K562 (cell line): ENCODE results near the gene IDH2. TPM values are rescaled to one million over a fixed set of nuclear protein-coding genes. Genes with fewer than 3 reads are reported as not detected.

ENCODE experiments used
- BCL6 ChIP-seq: fragments of 250-450 bp; sonication (Bioruptor Pico); IDR thresholded peaks from 2 replicates; pipeline ENCODE4 v1.4.0; 2020
- CBFA2T2 ChIP-seq: fragments of 450-650 bp; conservative IDR thresholded peaks from 2 replicates; pipeline ENCODE4 v1.6.1; 2017; ENCODE audit warnings: mild to moderate bottlenecking
- CBX1 ChIP-seq: sonication (generic); IDR thresholded peaks from 2 replicates; pipeline ENCODE4 v1.6.1; 2016; ENCODE audit warnings: antibody characterized with exemption, low read depth, mild to moderate bottlenecking
- CBX8 ChIP-seq: fragments of 200-600 bp; sonication (generic); IDR thresholded peaks from 2 replicates; pipeline ENCODE4 v1.6.1; 2012; ENCODE audit warnings: borderline replicate concordance, mixed run types, low read depth, mild to moderate bottlenecking, moderate library complexity, mixed read lengths, low read length, control low read depth, inconsistent platforms; ENCODE audit not compliant: poor library complexity, severe bottlenecking; ENCODE audit errors: extremely low read depth
- CCNT2 ChIP-seq: IDR thresholded peaks from 2 replicates; pipeline ENCODE4 v1.6.1; 2011; ENCODE audit warnings: borderline replicate concordance, low read depth, mild to moderate bottlenecking, moderate library complexity, mixed read lengths, low read length; ENCODE audit not compliant: insufficient read length; ENCODE audit errors: extremely low read depth
- CREM ChIP-seq: IDR thresholded peaks from 2 replicates; pipeline ENCODE4 v1.6.1; 2014; ENCODE audit warnings: antibody characterized with exemption, low read depth
- FOXP1 ChIP-seq: sonication (generic); formaldehyde crosslinking; IDR thresholded peaks from 2 replicates; pipeline ENCODE4 v1.8.0; 2022; ENCODE audit warnings: mild to moderate bottlenecking, missing genetic modification reagents
- HMG20A ChIP-seq: fragments of 450-650 bp; formaldehyde crosslinking; conservative IDR thresholded peaks from 2 replicates; pipeline ENCODE4 v1.4.0; 2020; ENCODE audit warnings: mild to moderate bottlenecking, mixed read lengths
- JUND ChIP-seq, 2 experiments: IDR thresholded peaks; 2 replicates in 1 of 2; 3 replicates in 1 of 2; pipeline ENCODE4 v1.6.1; 2011; ENCODE audit warnings: borderline replicate concordance in 2 of 2, low read depth in 2 of 2, low read length in 2 of 2, improper control_type of control experiment in 1 of 2, missing biosample characterization in 1 of 2, missing genetic modification characterization in 1 of 2, missing genetic modification reagents in 1 of 2
- MAZ ChIP-seq, 2 experiments: fragments of 450-650 bp in 1 of 2; sonication (generic) in 1 of 2; formaldehyde crosslinking; IDR thresholded peaks in 1 of 2; conservative IDR thresholded peaks in 1 of 2; 2 replicates each; pipeline versions ENCODE4 v1.4.0 to v1.5.0; 2020; ENCODE audit warnings: mild to moderate bottlenecking in 1 of 2, missing genetic modification reagents in 1 of 2
- MEIS2 ChIP-seq: fragments of 450-650 bp; IDR thresholded peaks from 2 replicates; pipeline ENCODE4 v1.6.1; 2014; ENCODE audit warnings: mild to moderate bottlenecking; ENCODE audit not compliant: partially characterized antibody
- NFATC3 ChIP-seq: fragments of 450-650 bp; IDR thresholded peaks from 2 replicates; pipeline ENCODE4 v1.6.1; 2017; ENCODE audit warnings: mild to moderate bottlenecking
- NR2F6 ChIP-seq: fragments of 450-650 bp; formaldehyde crosslinking; IDR thresholded peaks from 2 replicates; pipeline ENCODE4 v1.4.0; 2020; ENCODE audit warnings: mild to moderate bottlenecking
- NUFIP1 ChIP-seq: fragments of 450-650 bp; IDR thresholded peaks from 2 replicates; pipeline ENCODE4 v1.6.1; 2018; ENCODE audit not compliant: partially characterized antibody
- PCBP2 ChIP-seq: fragments of 200-400 bp; formaldehyde crosslinking; IDR thresholded peaks from 2 replicates; pipeline ENCODE4 v1.6.1; 2018; ENCODE audit warnings: low read length, low read depth, mild to moderate bottlenecking, moderate library complexity; ENCODE audit not compliant: poor library complexity, severe bottlenecking
- RBFOX2 ChIP-seq: fragments of 200-400 bp; formaldehyde crosslinking; IDR thresholded peaks from 2 replicates; pipeline ENCODE4 v1.6.1; 2017; ENCODE audit warnings: low read depth, mild to moderate bottlenecking, low read length, moderate library complexity
- RCOR1 ChIP-seq, 2 experiments: IDR thresholded peaks; 2 replicates each; pipeline ENCODE4 v1.6.1; 2012; ENCODE audit warnings: low read depth in 2 of 2, low read length in 2 of 2, borderline replicate concordance in 1 of 2, improper control_type of control experiment in 1 of 2
- SIN3B ChIP-seq: fragments of 450-650 bp; IDR thresholded peaks from 2 replicates; pipeline ENCODE4 v1.6.1; 2017; ENCODE audit warnings: low read depth, mild to moderate bottlenecking, moderate library complexity
- SREBF1 ChIP-seq: fragments of 150-350 bp; IDR thresholded peaks from 2 replicates; pipeline ENCODE4 v1.6.1; 2014; ENCODE audit warnings: antibody characterized with exemption, low read depth, low read length, borderline replicate concordance
- SUPT5H ChIP-seq: fragments of 450-650 bp; IDR thresholded peaks from 2 replicates; pipeline ENCODE4 v1.6.1; 2016
- TBP ChIP-seq: optimal IDR thresholded peaks from 2 replicates; pipeline ENCODE3; 2011; ENCODE audit warnings: low read depth, low read length, improper control_type of control experiment
- THRB ChIP-seq: fragments of 450-650 bp; formaldehyde crosslinking; conservative IDR thresholded peaks from 2 replicates; pipeline ENCODE4 v1.4.0; 2022; ENCODE audit warnings: mild to moderate bottlenecking, missing genetic modification characterization
- TSC22D4 ChIP-seq: fragments of 450-650 bp; IDR thresholded peaks from 2 replicates; pipeline ENCODE4 v1.6.1; 2016; ENCODE audit warnings: missing genetic modification characterization, missing biosample characterization, control low read depth
- ZNF121 ChIP-seq: sonication (generic); formaldehyde crosslinking; conservative IDR thresholded peaks from 2 replicates; pipeline ENCODE4 v1.8.0; 2022; ENCODE audit warnings: missing genetic modification reagents
- ZNF274 ChIP-seq: IDR thresholded peaks from 2 replicates; pipeline ENCODE4 v1.6.1; 2011; ENCODE audit warnings: low read depth, mild to moderate bottlenecking, low read length, moderate library complexity, borderline replicate concordance
- polyA plus RNA-seq, 8 experiments: library from polyadenylated mRNA; depleted of rRNA in 4 of 8; stranded (reverse) in 5 of 8; unstranded in 3 of 8; fragments of >200 nt; fragmentation: Nextera tagmentation in 2 of 8; fragmentation: Illumina TruSeq in 1 of 8; extraction: Ambion mirVana in 2 of 8; extraction: Trizol in 1 of 8; gene quantifications; 2 replicates each; pipeline versions ENCODE4 v1.2.1 to v1.2.3, GENCODE V29; 2011 to 2014; ENCODE audit warnings: inconsistent platforms in 1 of 8, missing spikeins in 1 of 8
- total RNA-seq, 7 experiments: library from RNA; depleted of rRNA in 6 of 7; stranded (reverse); fragments of >200 nt in 6 of 7; fragmentation: Illumina TruSeq in 2 of 7; extraction: Trizol in 2 of 7; gene quantifications; 2 replicates each; pipeline versions ENCODE4 v1.2.1 to v1.2.3, GENCODE V29; 2011 to 2021; ENCODE audit warnings: low replicate concordance in 1 of 7
- TF ChIP-seq, protein P1 (sequence below): fragments of 250-450 bp; sonication (Bioruptor Pico); IDR thresholded peaks from 2 replicates; pipeline ENCODE4 v1.5.0; 2021; ENCODE audit warnings: mild to moderate bottlenecking, borderline replicate concordance

The IDH2 gene
- total and polyA plus RNA-seq, 9 of the 15 experiments (the other 6 are each of a cell fraction or from before 2014, with no cell fraction given), result 0.70 to 99.9 (median 59.2) TPM

GRCh38 chr15:90037961-90038631 is 64.2 kb downstream of the IDH2 start (continued):
- peak; percentile 81 for TF ChIP-seq JUND (IDR thresholded peaks at IDR 0.05; ENCODE audit: borderline replicate concordance, low read depth, low read length)
- TF ChIP-seq JUND (tag; IDR thresholded peaks at IDR 0.05; ENCODE audit: borderline replicate concordance, low read depth, low read length), result peak; percentile 82; the same call in 2 of the 3 replicates
- TF ChIP-seq ZNF274, result no peak
- peak in 1 of 2 experiments; percentile 15; a peak in 1 of 4 replicates for TF ChIP-seq RCOR1 (IDR thresholded peaks at IDR 0.05; ENCODE audit: borderline replicate concordance in 1 of 2, low read depth in 2 of 2, low read length in 2 of 2)
- no peak for TF ChIP-seq BCL6
- 0 out of 2 replicates have a peak, but pooled peaks have one; percentile 24 for TF ChIP-seq NFATC3
- no peak for TF ChIP-seq CBX8
- TF ChIP-seq THRB (CRISPR knock-in tag), result no peak
- TF ChIP-seq CBX1, result no peak
- no peak for TF ChIP-seq TBP
- TF ChIP-seq RBFOX2, result no peak
- peak; percentile 35 for TF ChIP-seq NUFIP1
- no peak for TF ChIP-seq TSC22D4 (tag)
- peak; percentile 88 for TF ChIP-seq CREM
- no peak for TF ChIP-seq FOXP1 (CRISPR knock-in tag)
- no peak for TF ChIP-seq CBFA2T2
- TF ChIP-seq MEIS2, result peak; percentile 42
- no peak for TF ChIP-seq NR2F6 (CRISPR knock-in tag)
- peak in 1 of 2 experiments; percentile 27; a peak in 1 of 4 replicates for TF ChIP-seq MAZ (CRISPR knock-in tag; conservative IDR thresholded peaks at IDR 0.05 in 1 of 2, IDR thresholded peaks at IDR 0.05 in 1 of 2)
- no peak for TF ChIP-seq SUPT5H
- TF ChIP-seq, protein P1, sequence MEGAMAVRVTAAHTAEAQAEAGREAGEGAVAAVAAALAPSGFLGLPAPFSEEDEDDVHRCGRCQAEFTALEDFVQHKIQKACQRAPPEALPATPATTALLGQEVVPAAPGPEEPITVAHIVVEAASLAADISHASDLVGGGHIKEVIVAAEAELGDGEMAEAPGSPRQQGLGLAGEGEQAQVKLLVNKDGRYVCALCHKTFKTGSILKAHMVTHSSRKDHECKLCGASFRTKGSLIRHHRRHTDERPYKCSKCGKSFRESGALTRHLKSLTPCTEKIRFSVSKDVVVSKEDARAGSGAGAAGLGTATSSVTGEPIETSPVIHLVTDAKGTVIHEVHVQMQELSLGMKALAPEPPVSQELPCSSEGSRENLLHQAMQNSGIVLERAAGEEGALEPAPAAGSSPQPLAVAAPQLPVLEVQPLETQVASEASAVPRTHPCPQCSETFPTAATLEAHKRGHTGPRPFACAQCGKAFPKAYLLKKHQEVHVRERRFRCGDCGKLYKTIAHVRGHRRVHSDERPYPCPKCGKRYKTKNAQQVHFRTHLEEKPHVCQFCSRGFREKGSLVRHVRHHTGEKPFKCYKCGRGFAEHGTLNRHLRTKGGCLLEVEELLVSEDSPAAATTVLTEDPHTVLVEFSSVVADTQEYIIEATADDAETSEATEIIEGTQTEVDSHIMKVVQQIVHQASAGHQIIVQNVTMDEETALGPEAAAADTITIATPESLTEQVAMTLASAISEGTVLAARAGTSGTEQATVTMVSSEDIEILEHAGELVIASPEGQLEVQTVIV (CRISPR knock-in tag), result no peak
- no peak for TF ChIP-seq HMG20A (CRISPR knock-in tag)
- TF ChIP-seq PCBP2, result no peak
- TF ChIP-seq SIN3B, result no peak
- TF ChIP-seq ZNF121 (CRISPR knock-in tag), result no peak
- no peak for TF ChIP-seq SREBF1
- TF ChIP-seq CCNT2, result peak; percentile 28
